GM21390 (cell line): Measurements from ENCODE around the gene SIGLEC7.

ENCODE experiments used
- ATAC-seq: cut with Tn5 transposase; IDR thresholded peaks from one replicate; pipeline ENCODE4 v1.9.1; 2021; ENCODE audit not compliant: unreplicated experiment

The SIGLEC7 gene

DNA sequence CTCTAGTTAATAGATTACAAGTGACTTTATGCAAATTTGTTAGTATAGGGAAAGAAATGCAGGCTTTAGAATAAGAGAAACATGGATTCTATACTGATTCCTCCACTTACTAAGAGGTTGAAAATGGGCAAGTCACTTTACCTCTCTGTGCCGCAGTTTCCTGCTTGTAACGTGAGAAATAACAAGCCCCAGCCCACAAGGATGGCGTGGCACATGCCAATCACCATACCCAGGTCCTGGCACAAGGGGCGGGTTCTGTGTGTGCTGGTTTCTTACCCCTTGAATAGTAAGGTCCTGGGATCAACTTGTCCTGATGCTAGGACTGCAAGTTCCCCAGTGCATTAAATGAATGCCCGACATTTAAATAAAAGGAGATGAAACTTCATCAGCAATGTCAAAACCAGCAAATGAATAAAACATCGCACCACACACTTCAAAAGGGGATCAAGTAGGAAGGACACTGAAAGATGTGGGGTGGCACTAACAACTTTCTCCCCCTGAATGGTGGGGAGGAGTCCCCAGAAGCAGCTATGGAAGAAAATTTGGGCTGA lies 25.3 kb upstream of the SIGLEC7 start:
- no peak for ATAC-seq

DNA sequence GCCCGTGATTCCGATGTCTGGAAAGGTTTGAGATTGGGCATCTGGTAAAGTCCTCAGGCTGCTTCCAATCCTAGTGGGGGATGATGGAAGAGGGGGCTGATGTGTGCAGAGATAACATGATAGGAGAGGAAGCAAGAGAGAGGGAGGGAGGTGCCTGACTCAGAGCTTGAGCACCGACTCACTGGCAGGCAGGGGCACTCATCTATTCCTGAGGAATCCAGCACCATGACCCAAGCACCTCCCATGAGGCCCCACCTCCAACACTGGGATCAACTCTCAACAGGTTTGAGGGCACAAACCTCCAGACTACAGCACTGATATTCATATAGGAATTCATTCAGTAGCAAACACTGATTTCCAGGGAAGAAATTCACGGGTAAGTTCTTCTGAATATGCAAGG lies 23.0 kb upstream of the SIGLEC7 start:
- ATAC-seq, result no peak

- ATAC-seq, result no peak
Observed at GRCh38 chr19:51119611-51120010, 22.5 kb upstream of the SIGLEC7 start.

DNA sequence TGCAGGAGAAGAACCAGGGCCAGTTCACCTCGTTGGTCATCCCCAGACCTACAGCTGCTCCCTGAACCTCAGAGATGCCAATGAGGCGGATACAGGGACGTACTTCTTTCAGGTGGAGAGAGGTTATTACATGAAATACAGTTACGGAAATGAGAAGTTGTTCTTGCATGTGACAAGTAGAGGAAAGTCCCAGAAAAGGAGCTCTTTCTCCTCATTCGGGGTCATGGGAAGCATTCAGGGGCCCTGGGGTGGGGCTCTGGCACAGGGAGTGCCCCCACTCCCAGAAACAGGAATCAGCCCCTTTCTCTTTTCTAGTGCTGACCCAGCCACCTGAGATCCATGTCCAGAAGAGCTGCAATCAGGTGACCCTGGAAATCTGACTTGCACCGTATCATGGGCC lies 21.9 kb upstream of the SIGLEC7 start:
- ATAC-seq, result no peak

DNA sequence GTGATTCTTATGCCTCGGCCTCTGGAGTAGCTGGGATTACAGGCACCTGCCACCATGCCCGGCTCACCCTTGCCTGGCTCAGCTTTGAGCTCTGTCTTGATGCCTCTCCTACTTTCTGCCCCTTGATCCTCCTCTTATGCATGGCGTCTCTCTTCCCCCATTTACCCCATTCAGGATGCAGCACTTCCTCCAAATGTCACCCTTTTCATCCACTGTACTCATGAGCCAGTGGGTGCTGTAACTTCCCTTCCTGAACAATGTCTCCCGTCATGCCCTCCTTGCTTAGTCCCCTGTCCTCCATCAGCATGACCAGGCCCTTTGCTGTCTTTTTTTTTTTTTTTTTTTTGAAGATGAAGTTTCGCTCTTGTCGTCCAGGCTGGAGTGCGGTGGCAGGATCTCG lies 20.8 kb upstream of the SIGLEC7 start:
- no peak for ATAC-seq

DNA sequence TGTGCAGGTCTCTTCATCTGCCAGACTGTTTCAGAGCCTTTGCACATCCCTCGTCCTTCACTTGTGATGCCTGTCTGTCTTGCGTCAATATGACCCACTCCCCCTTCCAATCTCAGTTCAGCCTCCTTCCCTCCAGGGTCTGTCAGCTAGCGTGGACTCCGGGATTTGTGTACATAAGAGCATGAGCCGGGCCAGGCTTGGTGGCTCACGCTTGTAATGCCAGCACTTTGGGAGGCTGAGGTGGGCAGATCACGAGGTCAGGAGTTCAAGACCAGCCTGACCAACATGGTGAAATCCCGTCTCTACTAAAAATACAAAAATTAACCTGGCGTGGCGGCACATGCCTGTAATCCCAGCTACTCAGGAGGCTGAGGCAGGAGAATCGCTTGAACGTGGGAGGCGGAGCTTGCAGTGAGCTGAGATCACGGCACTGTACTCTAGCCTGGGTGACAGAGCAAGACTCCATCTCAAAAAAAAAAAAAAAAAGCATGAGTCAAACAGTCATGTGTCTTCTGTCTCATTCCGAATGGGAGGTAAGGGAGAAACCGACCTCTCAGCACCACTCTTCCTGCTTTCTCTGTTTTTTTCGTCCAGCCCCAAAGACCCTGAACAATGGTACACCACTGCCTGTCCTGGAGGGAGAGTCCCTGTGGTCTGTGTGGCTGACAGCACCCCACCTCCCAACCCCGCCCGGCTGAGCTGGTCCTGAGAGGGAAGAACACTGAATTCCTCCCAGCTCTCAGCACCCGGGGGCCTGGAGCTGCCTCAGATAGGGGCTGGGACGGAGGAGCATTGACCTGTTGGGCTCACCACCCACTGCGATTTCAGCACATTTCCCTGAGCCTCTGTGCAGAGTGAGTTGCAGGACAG lies 19.8 kb upstream of the SIGLEC7 start:
- ATAC-seq, result no peak

DNA sequence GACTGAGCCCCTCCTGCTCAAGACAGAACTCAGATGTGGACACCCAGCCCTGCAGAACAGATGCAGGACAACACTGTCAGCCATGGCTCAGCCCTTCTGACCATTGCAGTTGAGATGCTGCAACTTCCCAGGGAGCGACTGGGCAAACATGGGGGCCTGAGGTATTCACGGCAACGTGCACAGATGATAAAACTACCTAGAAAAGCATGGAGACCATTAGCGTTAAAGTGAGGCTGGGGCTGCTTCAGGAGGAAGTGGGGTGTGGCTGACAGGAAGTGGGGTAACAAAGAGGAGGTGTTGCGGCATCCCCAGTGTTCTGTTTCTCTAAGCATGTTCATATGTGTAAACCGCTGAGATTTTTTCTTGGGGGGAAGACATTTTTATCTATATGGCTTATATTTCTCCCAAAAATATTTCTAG lies 18.7 kb upstream of the SIGLEC7 start:
- ATAC-seq, result no peak

GRCh38 chr19:51123802-51124201 lies 18.3 kb upstream of the SIGLEC7 start:
- no peak for ATAC-seq

DNA sequence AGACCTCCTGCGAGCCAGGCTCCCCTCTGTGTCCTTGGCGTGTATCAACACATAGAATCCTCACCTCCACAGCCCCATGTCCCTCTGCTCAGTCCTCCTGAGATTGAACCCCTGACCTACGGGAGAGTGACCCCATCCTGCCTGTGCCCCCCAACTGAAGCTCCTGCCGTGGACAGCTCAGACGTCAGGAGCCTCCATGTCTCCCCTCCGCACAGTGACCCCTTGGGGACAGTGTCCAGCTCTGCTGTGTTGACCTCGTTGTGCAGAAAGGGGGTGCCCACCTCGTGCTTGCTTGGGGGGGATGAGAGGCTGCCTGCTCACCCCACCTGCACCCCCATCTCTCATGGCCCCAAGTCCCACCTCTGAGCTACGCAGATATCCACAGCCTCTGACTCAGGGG lies 17.9 kb upstream of the SIGLEC7 start:
- no peak for ATAC-seq

DNA sequence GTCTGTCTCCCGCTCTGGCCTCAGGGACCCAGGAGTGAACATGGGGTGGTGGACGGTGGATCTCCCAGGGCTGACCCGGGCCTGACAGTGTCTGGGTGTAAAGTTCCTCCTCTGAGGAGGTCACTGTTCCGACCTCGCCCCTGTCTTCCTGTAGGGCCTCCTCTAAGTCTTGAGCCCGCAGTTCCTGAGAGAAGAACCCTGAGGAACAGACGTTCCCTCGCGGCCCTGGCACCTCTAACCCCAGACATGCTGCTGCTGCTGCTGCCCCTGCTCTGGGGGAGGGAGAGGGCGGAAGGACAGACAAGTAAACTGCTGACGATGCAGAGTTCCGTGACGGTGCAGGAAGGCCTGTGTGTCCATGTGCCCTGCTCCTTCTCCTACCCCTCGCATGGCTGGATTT lies 17.4 kb upstream of the SIGLEC7 start, which contains the start of gene SIGLEC9:
Gene SIGLEC9 (plus strand): TSS at position 178 of the 400 bp plus-strand sequence. CDS start 69 bp downstream, at position 247.
- no peak for ATAC-seq

- no peak for ATAC-seq
Observed at GRCh38 chr19:51125421-51126075, 16.6 kb upstream of the SIGLEC7 start.

- ATAC-seq, result no peak
Observed at GRCh38 chr19:51127032-51127431, 15.1 kb upstream of the SIGLEC7 start.

DNA sequence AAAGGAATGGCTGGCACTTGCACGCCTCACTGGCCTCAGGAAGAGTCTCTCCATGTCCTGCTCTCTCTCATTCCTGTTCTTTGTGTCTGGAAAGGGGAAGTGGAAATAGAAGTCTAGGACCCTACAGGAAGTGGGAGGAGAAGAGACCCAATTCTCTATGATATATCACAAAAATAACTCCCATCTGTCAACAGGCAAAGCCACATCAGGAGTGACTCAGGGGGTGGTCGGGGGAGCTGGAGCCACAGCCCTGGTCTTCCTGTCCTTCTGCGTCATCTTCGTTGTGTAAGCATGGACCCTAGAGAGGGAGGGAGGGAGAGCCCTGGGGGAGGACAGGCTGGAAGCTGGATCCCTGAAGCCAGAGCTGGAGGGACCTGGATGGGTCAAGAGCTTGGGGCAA lies 14.3 kb upstream of the SIGLEC7 start:
- ATAC-seq, result no peak

DNA sequence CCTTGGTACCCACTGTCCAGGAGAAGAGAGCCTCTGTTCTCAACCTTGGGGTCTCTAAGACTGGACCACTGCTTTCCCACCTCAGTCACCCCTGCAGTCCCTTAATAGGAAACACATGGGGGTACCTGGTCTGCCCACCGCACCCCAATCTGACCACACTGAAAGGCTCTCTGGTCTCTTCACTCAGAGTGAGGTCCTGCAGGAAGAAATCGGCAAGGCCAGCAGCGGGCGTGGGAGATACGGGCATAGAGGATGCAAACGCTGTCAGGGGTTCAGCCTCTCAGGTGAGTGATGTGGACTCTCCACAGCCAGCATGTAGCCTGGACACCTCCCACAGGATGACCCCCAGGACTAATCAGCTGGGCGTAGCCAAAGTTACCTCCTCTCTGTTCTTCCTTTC lies 13.9 kb upstream of the SIGLEC7 start:
- ATAC-seq, result no peak

GRCh38 chr19:51129716-51130115 lies 12.4 kb upstream of the SIGLEC7 start:
- ATAC-seq, result no peak

DNA sequence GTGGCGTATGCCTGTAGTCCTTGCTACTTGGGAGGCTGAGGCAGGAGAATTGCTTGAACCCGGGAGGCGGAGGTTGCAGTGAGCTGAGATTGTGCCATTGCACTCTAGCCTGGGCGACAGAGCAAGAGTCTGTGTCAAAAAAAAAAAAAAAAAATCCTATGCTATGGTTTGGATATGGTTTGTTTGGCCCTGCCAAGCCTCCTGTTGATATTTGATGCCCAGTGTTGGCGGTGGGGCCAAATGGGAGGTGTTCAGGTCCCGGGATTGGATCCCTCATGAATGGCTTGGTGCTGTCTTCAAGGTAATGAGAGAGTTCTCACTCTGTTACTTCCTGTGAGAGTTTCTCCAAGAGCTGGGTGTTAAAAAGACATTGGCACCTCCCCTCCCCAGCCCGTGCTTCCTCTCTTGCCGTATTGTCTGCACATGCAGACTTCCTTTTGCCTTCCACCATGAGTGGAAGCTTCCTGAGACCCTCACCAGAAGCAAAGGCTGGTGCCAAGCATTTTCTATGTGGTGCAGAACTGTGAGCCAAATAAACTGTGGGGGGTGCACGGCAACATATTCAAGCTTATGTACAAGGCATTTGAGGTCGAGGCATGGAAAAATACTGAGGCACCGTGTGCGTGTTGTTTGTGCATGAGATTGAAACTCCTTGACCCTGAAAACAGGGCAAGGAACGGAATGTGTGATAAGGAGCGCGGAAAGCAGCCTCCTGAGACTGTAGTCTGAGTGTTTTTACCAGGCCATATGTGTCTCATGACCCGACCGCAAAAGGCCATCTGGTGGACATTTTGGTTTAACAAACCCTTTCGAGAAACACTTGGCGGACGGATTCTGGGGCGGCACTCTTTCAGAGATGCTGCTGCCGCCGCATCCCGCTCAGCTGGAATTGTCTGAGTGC lies 10.1 kb upstream of the SIGLEC7 start:
- ATAC-seq, result no peak

DNA sequence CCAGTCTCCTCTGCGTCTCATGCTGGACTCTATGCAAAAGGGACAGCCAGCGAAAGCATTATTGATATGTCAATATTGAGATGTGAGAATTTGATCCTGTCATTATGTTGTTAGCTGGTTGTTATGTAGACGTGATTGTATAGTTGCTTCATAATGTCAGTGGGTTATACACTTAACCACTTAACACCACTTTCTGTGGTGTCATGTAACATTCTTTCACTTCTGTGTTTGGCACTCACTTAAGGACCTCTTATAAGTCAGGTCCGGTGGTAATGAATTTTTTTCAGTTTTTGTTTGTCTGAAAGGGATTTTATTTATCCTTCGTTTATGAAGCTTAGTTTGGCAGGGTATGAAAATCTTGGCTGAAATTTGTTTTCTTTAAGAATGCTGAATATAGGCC lies 7.1 kb upstream of the SIGLEC7 start:
- ATAC-seq, result no peak

DNA sequence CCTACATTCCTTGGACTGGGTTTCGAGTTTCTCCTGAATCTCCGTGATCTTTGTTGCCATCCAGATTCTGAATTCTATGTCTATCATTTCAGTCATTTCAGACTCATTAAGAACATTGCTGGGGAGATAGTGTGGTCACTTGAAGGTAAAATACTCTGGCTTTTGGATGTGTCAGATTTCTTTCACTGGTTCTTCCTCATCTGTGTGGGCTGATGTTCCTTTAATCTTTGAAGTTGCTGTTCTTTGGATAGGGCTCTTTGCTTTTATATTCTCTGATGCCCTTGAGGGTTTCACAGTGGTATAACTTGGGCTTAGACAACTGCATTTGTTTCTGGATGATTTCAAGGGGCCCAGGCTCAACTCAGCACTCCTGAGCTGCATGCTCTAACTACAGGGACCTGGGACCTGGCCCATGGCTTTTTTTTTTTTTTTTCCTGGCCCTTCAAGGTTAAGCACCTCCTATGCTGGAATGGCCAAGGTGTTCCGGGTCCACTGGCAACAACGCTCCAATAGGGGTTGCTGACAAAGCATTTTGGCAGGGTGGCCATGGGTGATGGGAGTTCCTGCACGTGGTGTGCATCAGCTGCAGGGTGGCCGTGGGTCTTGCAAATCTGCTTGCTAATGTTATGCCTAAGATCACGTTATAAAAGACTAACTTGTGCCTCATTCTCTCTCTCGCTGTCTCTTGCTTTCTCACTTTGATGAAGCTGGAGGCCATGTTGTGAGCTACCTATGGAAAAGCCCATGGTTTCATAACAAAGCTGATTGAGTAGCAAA lies 5.9 kb upstream of the SIGLEC7 start:
- ATAC-seq, result no peak

DNA sequence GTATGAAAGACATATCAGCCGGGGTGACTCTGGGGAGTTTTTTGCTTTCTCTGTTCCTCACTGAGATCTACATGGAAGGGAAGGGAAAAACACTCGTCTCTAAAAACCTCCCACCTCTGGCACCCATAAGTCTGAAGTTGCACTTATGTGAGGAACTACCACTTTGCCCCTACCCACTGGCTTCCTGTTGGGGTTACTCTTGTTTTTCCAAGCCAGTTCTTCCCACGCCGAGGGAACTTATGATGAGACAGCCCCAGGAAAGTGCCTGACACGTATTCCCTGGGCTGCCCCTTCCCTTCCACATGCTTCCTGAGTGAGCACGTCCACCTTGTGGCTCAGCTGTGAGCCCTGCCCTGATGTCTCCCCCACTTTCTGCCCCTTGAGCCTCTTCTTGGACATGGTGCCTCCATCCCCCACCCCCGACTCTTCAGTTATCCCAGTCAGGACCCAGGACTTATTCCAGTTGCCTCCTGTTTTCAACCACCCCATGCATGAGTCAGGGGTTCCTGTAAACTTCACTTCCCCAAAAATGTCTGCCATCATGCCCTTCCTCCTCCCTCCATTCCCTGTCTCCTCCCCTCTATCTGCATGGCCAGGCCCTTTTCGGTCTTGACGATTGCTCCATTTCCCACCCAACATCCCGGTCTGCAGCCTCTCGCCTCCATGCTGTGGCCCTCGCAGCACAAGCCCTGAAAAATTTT lies 5.1 kb upstream of the SIGLEC7 start:
- ATAC-seq, result no peak
